ENCODE measurements around the gene FGF2. TPM values are rescaled to one million over a fixed set of nuclear protein-coding genes. Genes with fewer than 3 reads are reported as not detected.

FGF2 gene
- total RNA-seq, 1 experiment from 2014 or later, result 115 TPM

DNA sequence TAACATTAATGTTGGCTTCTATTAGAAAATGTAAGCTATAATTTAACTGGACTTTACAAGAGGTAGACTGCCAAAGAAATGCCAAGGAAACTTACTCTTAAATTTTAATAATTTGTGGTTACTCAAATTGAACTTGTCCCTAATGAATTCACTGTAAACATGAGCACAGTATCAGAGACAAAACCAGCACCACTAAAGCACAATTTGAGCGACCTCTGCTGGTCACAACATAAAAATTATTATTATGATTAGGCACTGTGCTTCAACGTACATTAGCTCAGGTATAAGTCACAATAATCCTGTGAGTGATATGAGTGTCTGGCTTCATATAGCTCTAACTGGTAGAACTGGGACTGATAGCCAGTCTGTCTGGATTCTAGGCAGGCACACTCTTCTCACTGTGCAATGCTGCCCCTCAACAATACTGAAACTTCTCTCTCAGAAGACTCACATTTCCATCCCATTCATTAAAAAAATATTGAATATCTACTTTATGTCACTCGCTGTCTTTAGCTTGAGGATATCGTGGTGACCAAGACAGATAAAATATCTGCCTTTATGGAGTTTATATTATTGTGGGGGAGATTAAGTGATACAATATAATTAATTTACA lies 87.8 kb downstream of the FGF2 start (continued):
- TF ChIP-seq, protein P1, sequence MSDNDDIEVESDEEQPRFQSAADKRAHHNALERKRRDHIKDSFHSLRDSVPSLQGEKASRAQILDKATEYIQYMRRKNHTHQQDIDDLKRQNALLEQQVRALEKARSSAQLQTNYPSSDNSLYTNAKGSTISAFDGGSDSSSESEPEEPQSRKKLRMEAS (CRISPR knock-in tag; IDR thresholded peaks at IDR 0.05), result no peak
- TF ChIP-seq, protein P2, sequence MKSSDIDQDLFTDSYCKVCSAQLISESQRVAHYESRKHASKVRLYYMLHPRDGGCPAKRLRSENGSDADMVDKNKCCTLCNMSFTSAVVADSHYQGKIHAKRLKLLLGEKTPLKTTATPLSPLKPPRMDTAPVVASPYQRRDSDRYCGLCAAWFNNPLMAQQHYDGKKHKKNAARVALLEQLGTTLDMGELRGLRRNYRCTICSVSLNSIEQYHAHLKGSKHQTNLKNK (CRISPR knock-in tag; IDR thresholded peaks at IDR 0.05), result no peak
- TF ChIP-seq, protein P3, sequence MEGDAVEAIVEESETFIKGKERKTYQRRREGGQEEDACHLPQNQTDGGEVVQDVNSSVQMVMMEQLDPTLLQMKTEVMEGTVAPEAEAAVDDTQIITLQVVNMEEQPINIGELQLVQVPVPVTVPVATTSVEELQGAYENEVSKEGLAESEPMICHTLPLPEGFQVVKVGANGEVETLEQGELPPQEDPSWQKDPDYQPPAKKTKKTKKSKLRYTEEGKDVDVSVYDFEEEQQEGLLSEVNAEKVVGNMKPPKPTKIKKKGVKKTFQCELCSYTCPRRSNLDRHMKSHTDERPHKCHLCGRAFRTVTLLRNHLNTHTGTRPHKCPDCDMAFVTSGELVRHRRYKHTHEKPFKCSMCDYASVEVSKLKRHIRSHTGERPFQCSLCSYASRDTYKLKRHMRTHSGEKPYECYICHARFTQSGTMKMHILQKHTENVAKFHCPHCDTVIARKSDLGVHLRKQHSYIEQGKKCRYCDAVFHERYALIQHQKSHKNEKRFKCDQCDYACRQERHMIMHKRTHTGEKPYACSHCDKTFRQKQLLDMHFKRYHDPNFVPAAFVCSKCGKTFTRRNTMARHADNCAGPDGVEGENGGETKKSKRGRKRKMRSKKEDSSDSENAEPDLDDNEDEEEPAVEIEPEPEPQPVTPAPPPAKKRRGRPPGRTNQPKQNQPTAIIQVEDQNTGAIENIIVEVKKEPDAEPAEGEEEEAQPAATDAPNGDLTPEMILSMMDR (IDR thresholded peaks at IDR 0.05), result no peak
- TF ChIP-seq, protein P4, sequence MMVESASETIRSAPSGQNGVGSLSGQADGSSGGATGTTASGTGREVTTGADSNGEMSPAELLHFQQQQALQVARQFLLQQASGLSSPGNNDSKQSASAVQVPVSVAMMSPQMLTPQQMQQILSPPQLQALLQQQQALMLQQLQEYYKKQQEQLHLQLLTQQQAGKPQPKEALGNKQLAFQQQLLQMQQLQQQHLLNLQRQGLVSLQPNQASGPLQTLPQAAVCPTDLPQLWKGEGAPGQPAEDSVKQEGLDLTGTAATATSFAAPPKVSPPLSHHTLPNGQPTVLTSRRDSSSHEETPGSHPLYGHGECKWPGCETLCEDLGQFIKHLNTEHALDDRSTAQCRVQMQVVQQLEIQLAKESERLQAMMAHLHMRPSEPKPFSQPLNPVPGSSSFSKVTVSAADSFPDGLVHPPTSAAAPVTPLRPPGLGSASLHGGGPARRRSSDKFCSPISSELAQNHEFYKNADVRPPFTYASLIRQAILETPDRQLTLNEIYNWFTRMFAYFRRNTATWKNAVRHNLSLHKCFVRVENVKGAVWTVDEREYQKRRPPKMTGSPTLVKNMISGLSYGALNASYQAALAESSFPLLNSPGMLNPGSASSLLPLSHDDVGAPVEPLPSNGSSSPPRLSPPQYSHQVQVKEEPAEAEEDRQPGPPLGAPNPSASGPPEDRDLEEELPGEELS (CRISPR knock-in tag; IDR thresholded peaks at IDR 0.05), result no peak
- TF ChIP-seq JUN (CRISPR knock-in tag; IDR thresholded peaks at IDR 0.05) (no peak), ZNF232 (CRISPR knock-in tag; IDR thresholded peaks at IDR 0.05) (no peak), SP1 (CRISPR knock-in tag; conservative IDR thresholded peaks at IDR 0.05) (no peak)
- TF ChIP-seq, protein P5, sequence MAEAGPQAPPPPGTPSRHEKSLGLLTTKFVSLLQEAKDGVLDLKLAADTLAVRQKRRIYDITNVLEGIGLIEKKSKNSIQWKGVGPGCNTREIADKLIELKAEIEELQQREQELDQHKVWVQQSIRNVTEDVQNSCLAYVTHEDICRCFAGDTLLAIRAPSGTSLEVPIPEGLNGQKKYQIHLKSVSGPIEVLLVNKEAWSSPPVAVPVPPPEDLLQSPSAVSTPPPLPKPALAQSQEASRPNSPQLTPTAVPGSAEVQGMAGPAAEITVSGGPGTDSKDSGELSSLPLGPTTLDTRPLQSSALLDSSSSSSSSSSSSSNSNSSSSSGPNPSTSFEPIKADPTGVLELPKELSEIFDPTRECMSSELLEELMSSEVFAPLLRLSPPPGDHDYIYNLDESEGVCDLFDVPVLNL (CRISPR knock-in tag; IDR thresholded peaks at IDR 0.05; ENCODE audit: borderline replicate concordance, low read depth), result no peak
- TF ChIP-seq, protein P6, sequence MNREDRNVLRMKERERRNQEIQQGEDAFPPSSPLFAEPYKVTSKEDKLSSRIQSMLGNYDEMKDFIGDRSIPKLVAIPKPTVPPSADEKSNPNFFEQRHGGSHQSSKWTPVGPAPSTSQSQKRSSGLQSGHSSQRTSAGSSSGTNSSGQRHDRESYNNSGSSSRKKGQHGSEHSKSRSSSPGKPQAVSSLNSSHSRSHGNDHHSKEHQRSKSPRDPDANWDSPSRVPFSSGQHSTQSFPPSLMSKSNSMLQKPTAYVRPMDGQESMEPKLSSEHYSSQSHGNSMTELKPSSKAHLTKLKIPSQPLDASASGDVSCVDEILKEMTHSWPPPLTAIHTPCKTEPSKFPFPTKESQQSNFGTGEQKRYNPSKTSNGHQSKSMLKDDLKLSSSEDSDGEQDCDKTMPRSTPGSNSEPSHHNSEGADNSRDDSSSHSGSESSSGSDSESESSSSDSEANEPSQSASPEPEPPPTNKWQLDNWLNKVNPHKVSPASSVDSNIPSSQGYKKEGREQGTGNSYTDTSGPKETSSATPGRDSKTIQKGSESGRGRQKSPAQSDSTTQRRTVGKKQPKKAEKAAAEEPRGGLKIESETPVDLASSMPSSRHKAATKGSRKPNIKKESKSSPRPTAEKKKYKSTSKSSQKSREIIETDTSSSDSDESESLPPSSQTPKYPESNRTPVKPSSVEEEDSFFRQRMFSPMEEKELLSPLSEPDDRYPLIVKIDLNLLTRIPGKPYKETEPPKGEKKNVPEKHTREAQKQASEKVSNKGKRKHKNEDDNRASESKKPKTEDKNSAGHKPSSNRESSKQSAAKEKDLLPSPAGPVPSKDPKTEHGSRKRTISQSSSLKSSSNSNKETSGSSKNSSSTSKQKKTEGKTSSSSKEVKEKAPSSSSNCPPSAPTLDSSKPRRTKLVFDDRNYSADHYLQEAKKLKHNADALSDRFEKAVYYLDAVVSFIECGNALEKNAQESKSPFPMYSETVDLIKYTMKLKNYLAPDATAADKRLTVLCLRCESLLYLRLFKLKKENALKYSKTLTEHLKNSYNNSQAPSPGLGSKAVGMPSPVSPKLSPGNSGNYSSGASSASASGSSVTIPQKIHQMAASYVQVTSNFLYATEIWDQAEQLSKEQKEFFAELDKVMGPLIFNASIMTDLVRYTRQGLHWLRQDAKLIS (CRISPR knock-in tag; IDR thresholded peaks at IDR 0.05; ENCODE audit: borderline replicate concordance), result no peak

DNA sequence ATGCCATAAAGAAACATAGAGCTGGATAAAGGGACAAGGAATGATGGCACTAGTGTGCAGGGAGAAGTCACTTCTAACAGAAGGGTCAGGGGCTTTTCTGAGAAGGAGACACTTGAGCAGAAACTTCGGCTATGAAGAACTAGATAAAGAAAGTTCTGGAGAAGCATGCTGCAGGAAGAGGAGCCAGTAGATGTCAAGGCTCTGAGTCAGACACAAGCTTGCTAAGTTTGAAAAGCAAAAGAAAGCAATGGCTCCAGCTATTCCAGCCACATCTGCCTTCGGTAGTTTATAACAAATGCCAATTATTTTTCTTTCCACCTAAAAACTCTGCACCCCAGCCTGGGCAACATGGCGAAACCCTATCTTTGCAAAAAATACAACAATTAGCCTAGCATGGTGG lies 88.3 kb downstream of the FGF2 start:
- TF ChIP-seq, protein P7, sequence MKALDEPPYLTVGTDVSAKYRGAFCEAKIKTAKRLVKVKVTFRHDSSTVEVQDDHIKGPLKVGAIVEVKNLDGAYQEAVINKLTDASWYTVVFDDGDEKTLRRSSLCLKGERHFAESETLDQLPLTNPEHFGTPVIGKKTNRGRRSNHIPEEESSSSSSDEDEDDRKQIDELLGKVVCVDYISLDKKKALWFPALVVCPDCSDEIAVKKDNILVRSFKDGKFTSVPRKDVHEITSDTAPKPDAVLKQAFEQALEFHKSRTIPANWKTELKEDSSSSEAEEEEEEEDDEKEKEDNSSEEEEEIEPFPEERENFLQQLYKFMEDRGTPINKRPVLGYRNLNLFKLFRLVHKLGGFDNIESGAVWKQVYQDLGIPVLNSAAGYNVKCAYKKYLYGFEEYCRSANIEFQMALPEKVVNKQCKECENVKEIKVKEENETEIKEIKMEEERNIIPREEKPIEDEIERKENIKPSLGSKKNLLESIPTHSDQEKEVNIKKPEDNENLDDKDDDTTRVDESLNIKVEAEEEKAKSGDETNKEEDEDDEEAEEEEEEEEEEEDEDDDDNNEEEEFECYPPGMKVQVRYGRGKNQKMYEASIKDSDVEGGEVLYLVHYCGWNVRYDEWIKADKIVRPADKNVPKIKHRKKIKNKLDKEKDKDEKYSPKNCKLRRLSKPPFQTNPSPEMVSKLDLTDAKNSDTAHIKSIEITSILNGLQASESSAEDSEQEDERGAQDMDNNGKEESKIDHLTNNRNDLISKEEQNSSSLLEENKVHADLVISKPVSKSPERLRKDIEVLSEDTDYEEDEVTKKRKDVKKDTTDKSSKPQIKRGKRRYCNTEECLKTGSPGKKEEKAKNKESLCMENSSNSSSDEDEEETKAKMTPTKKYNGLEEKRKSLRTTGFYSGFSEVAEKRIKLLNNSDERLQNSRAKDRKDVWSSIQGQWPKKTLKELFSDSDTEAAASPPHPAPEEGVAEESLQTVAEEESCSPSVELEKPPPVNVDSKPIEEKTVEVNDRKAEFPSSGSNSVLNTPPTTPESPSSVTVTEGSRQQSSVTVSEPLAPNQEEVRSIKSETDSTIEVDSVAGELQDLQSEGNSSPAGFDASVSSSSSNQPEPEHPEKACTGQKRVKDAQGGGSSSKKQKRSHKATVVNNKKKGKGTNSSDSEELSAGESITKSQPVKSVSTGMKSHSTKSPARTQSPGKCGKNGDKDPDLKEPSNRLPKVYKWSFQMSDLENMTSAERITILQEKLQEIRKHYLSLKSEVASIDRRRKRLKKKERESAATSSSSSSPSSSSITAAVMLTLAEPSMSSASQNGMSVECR (CRISPR knock-in tag; IDR thresholded peaks at IDR 0.05; ENCODE audit: borderline replicate concordance), result no peak
- TF ChIP-seq, protein P2 (CRISPR knock-in tag; IDR thresholded peaks at IDR 0.05), result no peak
- Mint-ChIP-seq H3K27ac (no peak overlapping the region), H3K4me1 (no peaks in the 10 kb centered on the region), H3K27me3 (ENCODE audit: low read depth) (no peaks in the 10 kb centered on the region), H3K36me3 (no peaks in the 10 kb centered on the region), H3K4me3 (no peak overlapping the region), H3K9me3 (no peaks in the 10 kb centered on the region)
- ChIA-PET CTCF (interaction anchor here (0.9 to 1.6 kb wide), 3 partner anchors 21 to 183 kb away, joined by 4 read pairs; partner anchors contain the start of gene BBS12), POLR2A (interaction anchor here (0.7 kb wide), 2 partner anchors 145 to 550 kb away, joined by 3 to 8 read pairs; no protein-coding TSS in a partner anchor)
- DNase-seq (ENCODE audit: low spot score), result no peak
- no peak for ATAC-seq
